GM19438 (cell line): Measurements from ENCODE around the gene FBN2.

Source experiments
- ATAC-seq: cut with Tn5 transposase; IDR thresholded peaks from one replicate; pipeline ENCODE4 v1.9.1; 2021; ENCODE audit warnings: low read depth; ENCODE audit not compliant: unreplicated experiment

FBN2 gene

GRCh38 chr5:128225245-128226030 is 312.6 kb downstream of the FBN2 start:
- no peak for ATAC-seq

GRCh38 chr5:128224336-128224735 is 313.7 kb downstream of the FBN2 start:
- ATAC-seq: no peak

GRCh38 chr5:128220841-128221240 is 317.2 kb downstream of the FBN2 start:
- ATAC-seq: no peak

DNA sequence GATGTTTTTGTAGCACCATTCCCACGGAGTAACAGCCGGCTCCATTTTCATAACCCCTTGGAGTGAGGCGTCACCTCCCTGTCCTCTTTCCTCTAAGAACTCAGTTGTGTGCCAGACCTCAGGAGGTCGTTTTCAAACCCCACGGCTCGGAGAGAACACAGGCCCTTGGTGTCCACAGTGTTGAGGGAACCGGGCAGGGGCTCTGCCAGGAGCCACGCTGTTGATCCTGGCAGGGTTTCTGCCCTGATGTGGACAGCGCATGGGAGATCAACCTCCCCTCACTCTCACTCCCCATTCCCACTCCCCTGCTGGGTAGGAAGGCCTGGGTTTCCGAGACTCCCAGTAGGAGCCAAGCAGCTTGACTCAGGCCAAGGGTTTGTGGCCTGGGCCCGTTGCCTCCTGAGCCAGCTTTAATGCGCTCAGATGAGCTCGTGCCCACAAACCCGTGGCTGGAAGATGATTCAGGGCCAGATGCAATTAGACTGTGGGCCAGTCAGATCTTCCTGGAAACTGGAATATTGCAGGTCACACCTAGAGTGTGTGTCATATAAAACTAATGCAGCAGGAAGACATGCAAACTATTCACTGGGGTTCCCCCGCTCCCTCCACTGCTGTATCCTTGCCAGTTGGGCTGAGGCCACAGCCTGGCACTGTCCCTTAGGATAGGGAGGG is 321.0 kb downstream of the FBN2 start:
- ATAC-seq: no peak

GRCh38 chr5:128216285-128216684 is 321.8 kb downstream of the FBN2 start:
- ATAC-seq: no peak

- ATAC-seq: no peak
Observed at GRCh38 chr5:128213833-128214232, 324.2 kb downstream of the FBN2 start.

DNA sequence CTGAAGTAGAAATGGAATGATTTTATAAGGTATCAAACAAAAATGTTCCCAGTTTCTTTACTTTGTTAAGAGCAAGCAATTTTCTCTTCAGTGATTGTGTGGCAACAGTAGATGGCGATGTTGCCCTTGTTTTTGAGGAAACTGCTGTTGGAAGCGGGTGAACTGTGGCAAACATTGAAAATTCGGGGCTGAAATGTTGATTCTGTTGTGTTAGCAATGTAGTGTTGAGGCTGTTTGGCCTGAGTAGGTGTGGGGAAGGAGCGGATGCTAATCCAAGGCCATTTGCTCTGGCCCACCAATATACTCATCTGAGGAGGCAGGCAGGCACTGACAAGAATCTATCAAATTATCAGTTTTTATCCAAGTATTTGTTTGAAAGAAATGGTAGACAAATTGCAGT is 324.7 kb downstream of the FBN2 start:
- peak; percentile 59 for ATAC-seq

- no peak for ATAC-seq
Observed at GRCh38 chr5:128212191-128212806, 325.7 kb downstream of the FBN2 start.

GRCh38 chr5:128208436-128208835 is 329.6 kb downstream of the FBN2 start:
- ATAC-seq: no peak
